LNCaP clone FGC (cell line): ENCODE data around the gene YY1.

Source experiments
- DNase-seq: peaks from one replicate; pipeline ENCODE4 v3.0.0-alpha.2; 2011; ENCODE audit warnings: low read depth
- H3K4me3 ChIP-seq: 2 replicates; pipeline ENCODE4 v1.5.1; 2011; ENCODE audit warnings: mild to moderate bottlenecking, low read depth, low read length, control low read depth
- CTCF ChIP-seq: IDR thresholded peaks from 2 replicates; pipeline ENCODE4 v1.5.1; 2012; ENCODE audit warnings: mild to moderate bottlenecking; ENCODE audit not compliant: control insufficient read depth, insufficient read depth; ENCODE audit errors: extremely low read depth

YY1 gene

GRCh38 chr14:100215330-100215885 lies 23.5 kb upstream of the YY1 start:
- no peak for DNase-seq
- H3K4me3 ChIP-seq = no peak overlapping the region
- TF ChIP-seq CTCF = no peak

GRCh38 chr14:100219126-100219785 lies 19.7 kb upstream of the YY1 start:
- TF ChIP-seq CTCF = no peak
- no peak overlapping the region for H3K4me3 ChIP-seq
- no peak for DNase-seq

GRCh38 chr14:100221533-100222223 lies 17.3 kb upstream of the YY1 start:
- H3K4me3 ChIP-seq = no peak overlapping the region
- DNase-seq = no peak
- no peak for TF ChIP-seq CTCF

- TF ChIP-seq CTCF = no peak
- no peak for DNase-seq
- H3K4me3 ChIP-seq = no peak overlapping the region
These were observed 16.5 kb upstream of the YY1 start for GRCh38 chr14:100222224-100223093.

- DNase-seq = no peak
- no peak overlapping the region for H3K4me3 ChIP-seq
- TF ChIP-seq CTCF = no peak
These were observed 15.4 kb upstream of the YY1 start for GRCh38 chr14:100223332-100224201.
